Hematopoietic multipotent progenitor cell (in vitro differentiated cells): Measurements from ENCODE around the gene PGS1. TPM values are rescaled to one million over a fixed set of nuclear protein-coding genes. Genes with fewer than 3 reads are reported as not detected.

Source experiments
- DNase-seq, 3 donors: peaks; one replicate each; pipeline ENCODE4 v3.0.0-alpha.2; 2011 to 2015; ENCODE audit warnings: low read depth in 2 of 3, low spot score in 2 of 3
- small RNA-seq: library from RNA; depleted of rRNA; stranded (forward); fragments of <200 nt; gene quantifications from one replicate; pipeline ENCODE3, GENCODE V24; 2012
- total RNA-seq: library from RNA; depleted of rRNA; stranded (reverse); fragments of >200 nt; gene quantifications from one replicate; pipeline ENCODE4 v1.2.3, GENCODE V29; 2012

PGS1 gene
- total RNA-seq, 1 donor = 101 TPM

- DNase-seq = no peak
Measured at GRCh38 chr17:78468366-78468765, 89.9 kb downstream of the PGS1 start.

- no peak for DNase-seq
Measured at GRCh38 chr17:78469443-78469842, 91.0 kb downstream of the PGS1 start.

- DNase-seq = no peak
Measured at GRCh38 chr17:78471635-78472034, 93.2 kb downstream of the PGS1 start.

GRCh38 chr17:78472035-78472905 is 93.8 kb downstream of the PGS1 start:
- DNase-seq = no peak

GRCh38 chr17:78473951-78474613 is 95.6 kb downstream of the PGS1 start:
- no peak for DNase-seq

Small RNAs within 50 kb of the gene (small RNA-seq; reads per million reads assigned to genes)
- gene RF00415 (not detected), gene RN7SL236P (not detected)

Other genes starting within 250 kb of the PGS1 start
- 111 TPM for gene TMC6, start 249.9 kb upstream of the PGS1 start, total RNA-seq
- 75.1 TPM for gene TMC8, start 247.9 kb upstream of the PGS1 start, total RNA-seq
- gene C17orf99, start 232.3 kb upstream of the PGS1 start, total RNA-seq = 1.1 TPM
- 164 TPM for gene SYNGR2, start 210.1 kb upstream of the PGS1 start, total RNA-seq
- gene TK1, start 191.6 kb upstream of the PGS1 start, total RNA-seq = 38.5 TPM
- 33.7 TPM for gene AFMID, start 191.3 kb upstream of the PGS1 start, total RNA-seq
- 5.9 TPM for gene BIRC5, start 164.4 kb upstream of the PGS1 start, total RNA-seq
- under 0.01 TPM for gene TMEM235, start 147.0 kb upstream of the PGS1 start, total RNA-seq
- 118 TPM for gene SOCS3, start 18.6 kb upstream of the PGS1 start, total RNA-seq
- under 0.01 TPM for gene DNAH17, start 198.7 kb downstream of the PGS1 start, total RNA-seq